HepG2 (cell line): ENCODE measurements around the gene CD244.
"Not testable (repeated sequence)": the region's sequence is repeated elsewhere in the genome, so short reads cannot be mapped to it uniquely, and the experiment has no call there.

Experiments used
- BRD4 ChIP-seq: sonication (generic); formaldehyde crosslinking; IDR thresholded peaks from 2 replicates; pipeline ENCODE4 v1.4.0; 2020; ENCODE audit warnings: missing genetic modification reagents
- HNF4A ChIP-seq: sonication (generic); formaldehyde crosslinking; IDR thresholded peaks from 2 replicates; pipeline ENCODE4 v1.4.0; 2020; ENCODE audit warnings: missing genetic modification reagents
- KLF13 ChIP-seq: sonication (generic); formaldehyde crosslinking; IDR thresholded peaks from 2 replicates; pipeline ENCODE4 v1.4.0; 2020; ENCODE audit warnings: mild to moderate bottlenecking, missing genetic modification reagents
- ZNF570 ChIP-seq: sonication (generic); formaldehyde crosslinking; IDR thresholded peaks from 2 replicates; pipeline ENCODE4 v1.4.0; 2020; ENCODE audit warnings: mild to moderate bottlenecking, missing genetic modification reagents, borderline replicate concordance
- TF ChIP-seq, protein P1 (sequence below): sonication (generic); formaldehyde crosslinking; IDR thresholded peaks from 2 replicates; pipeline ENCODE4 v1.4.0; 2020; ENCODE audit warnings: missing genetic modification reagents, borderline replicate concordance
- TF ChIP-seq, protein P2 (sequence below): sonication (generic); formaldehyde crosslinking; conservative IDR thresholded peaks from 2 replicates; pipeline ENCODE4 v1.8.0; 2022; ENCODE audit warnings: low read depth, missing genetic modification reagents
- TF ChIP-seq, protein P3 (sequence below): IDR thresholded peaks from 2 replicates; pipeline ENCODE4 v1.6.1; 2012; ENCODE audit warnings: inconsistent platforms

DNA sequence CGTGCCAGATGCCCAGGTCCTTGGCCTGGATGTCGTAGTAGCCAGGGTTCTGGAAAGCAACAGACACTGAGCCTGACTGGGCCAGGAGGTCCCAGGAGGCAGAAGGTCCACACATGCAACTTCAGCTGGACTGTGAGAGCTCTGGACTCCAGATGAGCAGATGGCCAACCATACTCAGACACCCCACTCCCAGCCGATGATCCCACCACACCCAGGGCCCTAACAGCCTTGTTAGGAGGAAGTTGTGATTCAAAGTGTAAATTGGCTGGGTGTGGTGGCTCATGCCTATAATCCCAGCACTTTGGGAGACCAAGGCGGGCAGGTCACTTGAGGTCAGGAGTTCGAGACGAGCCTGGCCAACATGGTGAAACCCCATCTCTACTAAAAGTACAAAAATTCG is 18.6 kb upstream of the CD244 start:
- TF ChIP-seq, protein P1, sequence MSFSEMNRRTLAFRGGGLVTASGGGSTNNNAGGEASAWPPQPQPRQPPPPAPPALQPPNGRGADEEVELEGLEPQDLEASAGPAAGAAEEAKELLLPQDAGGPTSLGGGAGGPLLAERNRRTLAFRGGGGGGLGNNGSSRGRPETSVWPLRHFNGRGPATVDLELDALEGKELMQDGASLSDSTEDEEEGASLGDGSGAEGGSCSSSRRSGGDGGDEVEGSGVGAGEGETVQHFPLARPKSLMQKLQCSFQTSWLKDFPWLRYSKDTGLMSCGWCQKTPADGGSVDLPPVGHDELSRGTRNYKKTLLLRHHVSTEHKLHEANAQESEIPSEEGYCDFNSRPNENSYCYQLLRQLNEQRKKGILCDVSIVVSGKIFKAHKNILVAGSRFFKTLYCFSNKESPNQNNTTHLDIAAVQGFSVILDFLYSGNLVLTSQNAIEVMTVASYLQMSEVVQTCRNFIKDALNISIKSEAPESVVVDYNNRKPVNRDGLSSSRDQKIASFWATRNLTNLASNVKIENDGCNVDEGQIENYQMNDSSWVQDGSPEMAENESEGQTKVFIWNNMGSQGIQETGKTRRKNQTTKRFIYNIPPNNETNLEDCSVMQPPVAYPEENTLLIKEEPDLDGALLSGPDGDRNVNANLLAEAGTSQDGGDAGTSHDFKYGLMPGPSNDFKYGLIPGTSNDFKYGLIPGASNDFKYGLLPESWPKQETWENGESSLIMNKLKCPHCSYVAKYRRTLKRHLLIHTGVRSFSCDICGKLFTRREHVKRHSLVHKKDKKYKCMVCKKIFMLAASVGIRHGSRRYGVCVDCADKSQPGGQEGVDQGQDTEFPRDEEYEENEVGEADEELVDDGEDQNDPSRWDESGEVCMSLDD = not testable (repeated sequence)
- TF ChIP-seq HNF4A; KLF13 (CRISPR knock-in tag); ZNF570; BRD4 (CRISPR knock-in tag): not testable (repeated sequence)
- TF ChIP-seq, protein P2, sequence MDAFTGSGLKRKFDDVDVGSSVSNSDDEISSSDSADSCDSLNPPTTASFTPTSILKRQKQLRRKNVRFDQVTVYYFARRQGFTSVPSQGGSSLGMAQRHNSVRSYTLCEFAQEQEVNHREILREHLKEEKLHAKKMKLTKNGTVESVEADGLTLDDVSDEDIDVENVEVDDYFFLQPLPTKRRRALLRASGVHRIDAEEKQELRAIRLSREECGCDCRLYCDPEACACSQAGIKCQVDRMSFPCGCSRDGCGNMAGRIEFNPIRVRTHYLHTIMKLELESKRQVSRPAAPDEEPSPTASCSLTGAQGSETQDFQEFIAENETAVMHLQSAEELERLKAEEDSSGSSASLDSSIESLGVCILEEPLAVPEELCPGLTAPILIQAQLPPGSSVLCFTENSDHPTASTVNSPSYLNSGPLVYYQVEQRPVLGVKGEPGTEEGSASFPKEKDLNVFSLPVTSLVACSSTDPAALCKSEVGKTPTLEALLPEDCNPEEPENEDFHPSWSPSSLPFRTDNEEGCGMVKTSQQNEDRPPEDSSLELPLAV (CRISPR knock-in tag) = not testable (repeated sequence)
- TF ChIP-seq, protein P3, sequence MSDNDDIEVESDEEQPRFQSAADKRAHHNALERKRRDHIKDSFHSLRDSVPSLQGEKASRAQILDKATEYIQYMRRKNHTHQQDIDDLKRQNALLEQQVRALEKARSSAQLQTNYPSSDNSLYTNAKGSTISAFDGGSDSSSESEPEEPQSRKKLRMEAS = not testable (repeated sequence)
